ENCODE data around the gene PAMR1.

DNA sequence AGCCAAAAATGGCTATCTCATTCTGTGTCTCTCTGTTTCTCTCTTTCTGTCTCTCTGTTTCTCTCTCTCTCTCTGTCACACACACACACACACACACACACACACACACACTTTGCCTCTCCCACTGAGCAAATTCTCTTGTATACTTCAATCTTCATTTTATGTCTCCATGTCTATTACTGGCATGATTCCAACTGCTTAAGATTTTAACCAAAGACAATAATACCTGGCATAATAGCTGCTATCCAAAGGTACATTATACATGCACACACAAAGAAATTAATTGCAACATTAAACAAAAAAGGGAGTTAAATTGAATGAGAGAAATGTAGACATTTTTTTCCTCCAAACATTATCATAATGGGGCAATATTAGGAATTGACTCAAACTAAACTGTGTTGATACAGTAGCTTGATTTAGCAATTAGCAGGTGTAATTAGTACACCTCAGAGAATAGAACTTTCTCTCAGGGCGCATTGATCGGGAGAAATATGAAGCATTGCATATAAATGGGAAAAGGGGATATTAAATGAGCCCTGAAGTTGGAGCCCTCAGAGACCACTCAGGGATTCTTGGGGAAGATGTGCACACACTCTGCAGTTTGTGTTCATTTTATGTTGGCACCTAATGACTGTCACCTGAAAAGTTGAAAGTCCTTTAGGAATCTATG, 88.7 kb downstream of the PAMR1 start:
- TF ChIP-seq, protein P1, sequence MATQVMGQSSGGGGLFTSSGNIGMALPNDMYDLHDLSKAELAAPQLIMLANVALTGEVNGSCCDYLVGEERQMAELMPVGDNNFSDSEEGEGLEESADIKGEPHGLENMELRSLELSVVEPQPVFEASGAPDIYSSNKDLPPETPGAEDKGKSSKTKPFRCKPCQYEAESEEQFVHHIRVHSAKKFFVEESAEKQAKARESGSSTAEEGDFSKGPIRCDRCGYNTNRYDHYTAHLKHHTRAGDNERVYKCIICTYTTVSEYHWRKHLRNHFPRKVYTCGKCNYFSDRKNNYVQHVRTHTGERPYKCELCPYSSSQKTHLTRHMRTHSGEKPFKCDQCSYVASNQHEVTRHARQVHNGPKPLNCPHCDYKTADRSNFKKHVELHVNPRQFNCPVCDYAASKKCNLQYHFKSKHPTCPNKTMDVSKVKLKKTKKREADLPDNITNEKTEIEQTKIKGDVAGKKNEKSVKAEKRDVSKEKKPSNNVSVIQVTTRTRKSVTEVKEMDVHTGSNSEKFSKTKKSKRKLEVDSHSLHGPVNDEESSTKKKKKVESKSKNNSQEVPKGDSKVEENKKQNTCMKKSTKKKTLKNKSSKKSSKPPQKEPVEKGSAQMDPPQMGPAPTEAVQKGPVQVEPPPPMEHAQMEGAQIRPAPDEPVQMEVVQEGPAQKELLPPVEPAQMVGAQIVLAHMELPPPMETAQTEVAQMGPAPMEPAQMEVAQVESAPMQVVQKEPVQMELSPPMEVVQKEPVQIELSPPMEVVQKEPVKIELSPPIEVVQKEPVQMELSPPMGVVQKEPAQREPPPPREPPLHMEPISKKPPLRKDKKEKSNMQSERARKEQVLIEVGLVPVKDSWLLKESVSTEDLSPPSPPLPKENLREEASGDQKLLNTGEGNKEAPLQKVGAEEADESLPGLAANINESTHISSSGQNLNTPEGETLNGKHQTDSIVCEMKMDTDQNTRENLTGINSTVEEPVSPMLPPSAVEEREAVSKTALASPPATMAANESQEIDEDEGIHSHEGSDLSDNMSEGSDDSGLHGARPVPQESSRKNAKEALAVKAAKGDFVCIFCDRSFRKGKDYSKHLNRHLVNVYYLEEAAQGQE (IDR thresholded peaks at IDR 0.05; ENCODE audit: low read depth) = no peak
- TF ChIP-seq YY1 (IDR thresholded peaks at IDR 0.05; ENCODE audit: low read depth) (no peak), EGR1 (IDR thresholded peaks at IDR 0.05) (no peak), TCF12 (IDR thresholded peaks at IDR 0.05; ENCODE audit: low read depth) (no peak), CREB1 (IDR thresholded peaks at IDR 0.05; ENCODE audit: low read depth) (no peak), TEAD4 (IDR thresholded peaks at IDR 0.05) (no peak), EP300 (IDR thresholded peaks at IDR 0.05; ENCODE audit: borderline replicate concordance) (no peak), RAD21 (IDR thresholded peaks at IDR 0.05; ENCODE audit: low read depth) (no peak), CEBPB (IDR thresholded peaks at IDR 0.05) (no peak), NFIC (IDR thresholded peaks at IDR 0.05) (no peak), TAF1 (IDR thresholded peaks at IDR 0.05; ENCODE audit: low read depth) (no peak), FOXM1 (IDR thresholded peaks at IDR 0.05; ENCODE audit: borderline replicate concordance, low read depth) (no peak)
- TF ChIP-seq, protein P2, sequence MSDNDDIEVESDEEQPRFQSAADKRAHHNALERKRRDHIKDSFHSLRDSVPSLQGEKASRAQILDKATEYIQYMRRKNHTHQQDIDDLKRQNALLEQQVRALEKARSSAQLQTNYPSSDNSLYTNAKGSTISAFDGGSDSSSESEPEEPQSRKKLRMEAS (IDR thresholded peaks at IDR 0.05) = no peak
